ENCODE measurements around the gene PGBD5. TPM values are rescaled to one million over a fixed set of nuclear protein-coding genes. Genes with fewer than 3 reads are reported as not detected.

The PGBD5 gene
- polyA plus RNA-seq, 1 donor (not counting 4 experiments of a cell fraction or from before 2014, with no cell fraction given), result 0.28 TPM

- no peak for DNase-seq (ENCODE audit: low read depth, low spot score)
- H2AFZ ChIP-seq (ENCODE audit: control insufficient read depth, low read length), result no peak overlapping the region
Observed at GRCh38 chr1:230395932-230396331, 30.2 kb downstream of the PGBD5 start.

GRCh38 chr1:230394741-230395140 is 31.4 kb downstream of the PGBD5 start:
- Histone ChIP-seq H3K9me1 (ENCODE audit: control insufficient read depth, extremely low read depth, insufficient read depth, low read length) (no peaks in the 10 kb centered on the region), H3K79me2 (ENCODE audit: control insufficient read depth, insufficient read depth, low read length) (no peaks in the 10 kb centered on the region), H3K9ac (ENCODE audit: control insufficient read depth, extremely low read depth, insufficient read depth, low read length) (no peak overlapping the region), H3K9me3 (ENCODE audit: control insufficient read depth, low read depth, low read length) (no peaks in the 10 kb centered on the region), H3K36me3 (ENCODE audit: control insufficient read depth in 2 of 2, extremely low read depth in 1 of 2, insufficient read depth in 2 of 2, low read length in 2 of 2) (no peaks in the 10 kb centered on the region), H3K4me3 (ENCODE audit: control insufficient read depth in 2 of 3, extremely low read depth in 1 of 3, insufficient read depth in 2 of 3, low read depth in 1 of 3, low read length in 3 of 3) (no peak overlapping the region), H3K27ac (ENCODE audit: control insufficient read depth, insufficient read depth, low read length) (no peak overlapping the region), H3K4me1 (ENCODE audit: control insufficient read depth, extremely low read depth, insufficient read depth, low read length) (no peaks in the 10 kb centered on the region), H4K20me1 (ENCODE audit: control insufficient read depth, extremely low read depth, insufficient read depth, low read length) (no peaks in the 10 kb centered on the region), H3K27me3 (ENCODE audit: control insufficient read depth, extremely low read depth, insufficient read depth, low read length) (no peaks in the 10 kb centered on the region), H3K4me2 (ENCODE audit: control insufficient read depth, extremely low read depth, insufficient read depth, low read depth, low read length) (no peak overlapping the region), H2AFZ (ENCODE audit: control insufficient read depth, low read length) (no peak overlapping the region)
- DNase-seq (ENCODE audit: low read depth, low spot score) (no peak), FAIRE-seq (no peak)
- dilution Hi-C loops (cut with MboI; ENCODE audit: extremely low pct_ligation_motif_present, low sequenced_read_pairs), result no loop called here
- no peak for TF ChIP-seq CTCF (optimal IDR thresholded peaks at IDR 0.05 in 1 of 3, IDR thresholded peaks at IDR 0.05 in 1 of 3, conservative IDR thresholded peaks at IDR 0.05 in 1 of 3; ENCODE audit: extremely low read depth in 1 of 3, insufficient read depth in 2 of 3, low read length in 3 of 3)
- no peak for TF ChIP-seq EZH2 (IDR thresholded peaks at IDR 0.05; ENCODE audit: low read length)

More at GRCh38 chr1:230395932-230396331, 30.2 kb downstream of the PGBD5 start:
- TF ChIP-seq EZH2 (IDR thresholded peaks at IDR 0.05; ENCODE audit: low read length) (no peak), CTCF (optimal IDR thresholded peaks at IDR 0.05 in 1 of 3, IDR thresholded peaks at IDR 0.05 in 1 of 3, conservative IDR thresholded peaks at IDR 0.05 in 1 of 3; ENCODE audit: extremely low read depth in 1 of 3, insufficient read depth in 2 of 3, low read length in 3 of 3) (no peak)
- no peak for FAIRE-seq
- Histone ChIP-seq H3K9me3 (ENCODE audit: control insufficient read depth, low read depth, low read length) (no peaks in the 10 kb centered on the region), H3K4me1 (ENCODE audit: control insufficient read depth, extremely low read depth, insufficient read depth, low read length) (no peaks in the 10 kb centered on the region), H3K9me1 (ENCODE audit: control insufficient read depth, extremely low read depth, insufficient read depth, low read length) (no peaks in the 10 kb centered on the region), H3K79me2 (ENCODE audit: control insufficient read depth, insufficient read depth, low read length) (no peaks in the 10 kb centered on the region), H3K27me3 (ENCODE audit: control insufficient read depth, extremely low read depth, insufficient read depth, low read length) (peaks cover 4% of the 10 kb centered on the region), H3K9ac (ENCODE audit: control insufficient read depth, extremely low read depth, insufficient read depth, low read length) (no peak overlapping the region), H3K27ac (ENCODE audit: control insufficient read depth, insufficient read depth, low read length) (no peak overlapping the region), H3K4me2 (ENCODE audit: control insufficient read depth, extremely low read depth, insufficient read depth, low read depth, low read length) (no peak overlapping the region), H3K4me3 (ENCODE audit: control insufficient read depth in 2 of 3, extremely low read depth in 1 of 3, insufficient read depth in 2 of 3, low read depth in 1 of 3, low read length in 3 of 3) (no peak overlapping the region), H3K36me3 (ENCODE audit: control insufficient read depth in 2 of 2, extremely low read depth in 1 of 2, insufficient read depth in 2 of 2, low read length in 2 of 2) (no peaks in the 10 kb centered on the region), H4K20me1 (ENCODE audit: control insufficient read depth, extremely low read depth, insufficient read depth, low read length) (no peaks in the 10 kb centered on the region)
- dilution Hi-C loops (cut with MboI; ENCODE audit: extremely low pct_ligation_motif_present, low sequenced_read_pairs), result no loop called here

Data from keratinocyte (primary cell).